ENCODE data around the gene MB21D2. TPM values are rescaled to one million over a fixed set of nuclear protein-coding genes. Genes with fewer than 3 reads are reported as not detected.

Gene MB21D2
- total RNA-seq, 1 donor from 2014 or later, result 15.1 TPM

DNA sequence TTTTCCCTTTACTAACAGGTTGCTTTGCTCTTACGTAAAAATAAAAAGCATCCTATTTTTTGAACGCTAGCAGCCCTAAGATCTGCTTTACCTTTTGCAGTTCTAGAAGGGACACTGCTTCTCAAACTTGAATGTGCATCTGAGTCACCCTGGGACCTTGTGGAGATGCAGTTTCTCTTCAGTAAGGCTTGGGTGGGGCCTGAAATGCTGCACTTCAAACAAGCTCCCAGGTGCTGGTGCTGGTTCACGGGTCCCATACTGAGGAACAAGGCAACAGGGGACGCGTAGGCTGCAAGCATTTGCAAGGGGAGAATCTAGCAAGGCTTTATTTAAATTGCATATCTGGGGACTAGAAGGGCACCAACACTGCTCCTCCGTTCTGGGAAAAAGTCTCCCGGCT, 30.0 kb downstream of the MB21D2 start:
- no peak overlapping the region for H3K9ac ChIP-seq

DNA sequence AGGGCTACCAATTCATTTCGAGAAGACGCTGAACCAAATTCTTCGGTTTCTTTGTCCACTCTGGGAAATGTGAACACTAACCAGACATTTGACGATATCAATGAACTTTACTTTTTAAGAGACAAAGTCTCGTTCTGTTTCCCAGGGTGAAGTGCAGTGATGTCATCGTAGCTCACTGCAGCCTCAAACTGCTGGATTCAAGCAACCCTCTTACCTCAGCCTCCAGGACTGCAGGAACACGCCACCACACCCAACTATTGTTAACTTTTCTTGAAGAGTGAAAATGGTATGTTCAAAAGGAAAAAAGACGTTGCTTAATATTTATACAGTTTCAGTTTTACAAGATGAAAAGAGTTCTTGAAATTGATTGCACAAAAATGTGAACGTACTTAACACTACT, 30.6 kb downstream of the MB21D2 start:
- Histone ChIP-seq H3K9ac (no peak overlapping the region), H3K4me3 (no peak overlapping the region), H2AFZ (replicated peaks) (no peak overlapping the region), H3K4me2 (no peak overlapping the region), H3K79me2 (ENCODE audit: low read depth) (peaks cover 25% of the 10 kb centered on the region), H3K4me1 (peaks cover 9% of the 10 kb centered on the region), H3K9me3 (ENCODE audit: low read depth) (no peaks in the 10 kb centered on the region), H3F3A (ENCODE audit: low read depth) (no peaks in the 10 kb centered on the region), H3K27ac (no peak overlapping the region), H3K27me3 (no peaks in the 10 kb centered on the region), H3K36me3 (no peaks in the 10 kb centered on the region), H4K20me1 (ENCODE audit: low read depth) (no peaks in the 10 kb centered on the region)
- Mint-ChIP-seq H3K27me3 (ENCODE audit: insufficient read depth, low read depth) (peaks cover 9% of the 10 kb centered on the region), H3K4me1 (peaks cover 17% of the 10 kb centered on the region), H3K36me3 (no peaks in the 10 kb centered on the region), H3K9me3 (no peaks in the 10 kb centered on the region), H3K27ac (no peak overlapping the region), H3K4me3 (no peak overlapping the region)
- TF ChIP-seq, protein P1, sequence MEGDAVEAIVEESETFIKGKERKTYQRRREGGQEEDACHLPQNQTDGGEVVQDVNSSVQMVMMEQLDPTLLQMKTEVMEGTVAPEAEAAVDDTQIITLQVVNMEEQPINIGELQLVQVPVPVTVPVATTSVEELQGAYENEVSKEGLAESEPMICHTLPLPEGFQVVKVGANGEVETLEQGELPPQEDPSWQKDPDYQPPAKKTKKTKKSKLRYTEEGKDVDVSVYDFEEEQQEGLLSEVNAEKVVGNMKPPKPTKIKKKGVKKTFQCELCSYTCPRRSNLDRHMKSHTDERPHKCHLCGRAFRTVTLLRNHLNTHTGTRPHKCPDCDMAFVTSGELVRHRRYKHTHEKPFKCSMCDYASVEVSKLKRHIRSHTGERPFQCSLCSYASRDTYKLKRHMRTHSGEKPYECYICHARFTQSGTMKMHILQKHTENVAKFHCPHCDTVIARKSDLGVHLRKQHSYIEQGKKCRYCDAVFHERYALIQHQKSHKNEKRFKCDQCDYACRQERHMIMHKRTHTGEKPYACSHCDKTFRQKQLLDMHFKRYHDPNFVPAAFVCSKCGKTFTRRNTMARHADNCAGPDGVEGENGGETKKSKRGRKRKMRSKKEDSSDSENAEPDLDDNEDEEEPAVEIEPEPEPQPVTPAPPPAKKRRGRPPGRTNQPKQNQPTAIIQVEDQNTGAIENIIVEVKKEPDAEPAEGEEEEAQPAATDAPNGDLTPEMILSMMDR (IDR thresholded peaks at IDR 0.05), result no peak
- TF ChIP-seq EZH2phosphoT487 (IDR thresholded peaks at IDR 0.05), result no peak
- no peak for DNase-seq (ENCODE audit: low spot score)

More for the DNA sequence above, 30.0 kb downstream of the MB21D2 start:
- Histone ChIP-seq H3K4me2 (no peak overlapping the region), H3F3A (ENCODE audit: low read depth) (no peaks in the 10 kb centered on the region), H3K79me2 (ENCODE audit: low read depth) (peaks cover 31% of the 10 kb centered on the region), H4K20me1 (ENCODE audit: low read depth) (no peaks in the 10 kb centered on the region), H3K4me1 (peaks cover 10% of the 10 kb centered on the region), H2AFZ (replicated peaks) (no peak overlapping the region), H3K4me3 (no peak overlapping the region), H3K36me3 (no peaks in the 10 kb centered on the region), H3K9me3 (ENCODE audit: low read depth) (no peaks in the 10 kb centered on the region), H3K27ac (no peak overlapping the region), H3K27me3 (no peaks in the 10 kb centered on the region)
- Mint-ChIP-seq H3K9me3 (no peaks in the 10 kb centered on the region), H3K4me3 (no peak overlapping the region), H3K4me1 (peaks cover 17% of the 10 kb centered on the region), H3K27ac (no peak overlapping the region), H3K27me3 (ENCODE audit: insufficient read depth, low read depth) (peaks cover 6% of the 10 kb centered on the region), H3K36me3 (no peaks in the 10 kb centered on the region)
- TF ChIP-seq EZH2phosphoT487 (IDR thresholded peaks at IDR 0.05) (no peak), EZH2 (IDR thresholded peaks at IDR 0.05) (no peak)
- TF ChIP-seq, protein P1 (IDR thresholded peaks at IDR 0.05), result no peak
- no peak for DNase-seq (ENCODE audit: low spot score)

DNA sequence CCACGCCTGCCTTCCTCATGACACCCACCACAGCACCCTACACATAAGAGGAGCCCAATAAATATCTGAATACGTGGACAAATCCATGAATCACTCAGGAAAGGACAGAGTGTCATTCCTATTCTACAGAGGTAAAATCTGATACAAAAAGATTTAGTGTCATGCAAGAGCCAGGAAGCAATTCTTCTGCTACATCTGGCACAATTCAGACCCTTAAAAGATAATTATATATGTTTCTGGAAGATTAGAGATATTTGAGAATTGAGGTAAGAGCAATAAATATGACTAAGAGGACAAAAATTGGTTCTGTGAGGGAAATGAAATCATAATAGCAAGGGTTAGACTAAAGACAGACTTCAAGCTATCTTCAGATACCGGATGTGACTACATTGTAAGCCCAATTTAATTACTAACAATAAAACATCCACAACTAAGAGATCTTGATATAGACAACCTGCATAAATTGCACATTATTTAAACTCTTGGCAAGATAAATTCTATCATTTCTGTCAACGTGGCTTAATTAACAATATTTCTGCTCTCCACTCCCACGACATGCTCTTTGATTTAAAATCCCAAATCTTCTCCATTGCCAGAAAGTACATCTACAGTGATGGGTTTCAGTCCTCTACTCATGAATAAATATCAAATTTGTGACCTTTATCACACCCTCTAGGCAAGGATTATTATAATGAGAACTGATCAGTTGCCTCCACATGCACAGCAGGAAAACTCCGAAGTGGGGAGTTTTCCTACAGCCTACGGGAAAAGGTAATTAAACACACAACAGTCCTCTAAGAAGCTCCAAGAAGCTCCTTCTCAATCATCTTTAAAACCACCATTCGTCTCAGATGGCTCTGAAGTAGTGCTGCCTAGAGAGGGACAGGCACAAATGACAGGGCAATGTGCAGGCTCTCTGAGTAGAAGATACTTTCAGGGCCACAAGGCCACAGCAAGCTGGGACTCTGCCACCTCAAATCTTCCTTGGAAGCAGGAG, 32.6 kb downstream of the MB21D2 start:
- Mint-ChIP-seq H3K4me3 (no peak overlapping the region), H3K27ac (peak overlapping the region; percentile 36), H3K36me3 (no peaks in the 10 kb centered on the region), H3K4me1 (peaks cover 17% of the 10 kb centered on the region), H3K9me3 (no peaks in the 10 kb centered on the region), H3K27me3 (ENCODE audit: insufficient read depth, low read depth) (peaks cover 9% of the 10 kb centered on the region)
- Histone ChIP-seq H2AFZ (replicated peaks) (no peak overlapping the region), H3K4me3 (no peak overlapping the region), H3K36me3 (no peaks in the 10 kb centered on the region), H3K27ac (no peak overlapping the region), H3F3A (ENCODE audit: low read depth) (no peaks in the 10 kb centered on the region), H3K27me3 (no peaks in the 10 kb centered on the region), H3K9me3 (ENCODE audit: low read depth) (no peaks in the 10 kb centered on the region), H4K20me1 (ENCODE audit: low read depth) (no peaks in the 10 kb centered on the region), H3K4me1 (peaks cover 17% of the 10 kb centered on the region), H3K79me2 (ENCODE audit: low read depth) (peaks cover 15% of the 10 kb centered on the region), H3K9ac (no peak overlapping the region), H3K4me2 (no peak overlapping the region)
- TF ChIP-seq EZH2phosphoT487 (IDR thresholded peaks at IDR 0.05) (no peak), EZH2 (IDR thresholded peaks at IDR 0.05) (no peak)
- TF ChIP-seq, protein P1 (IDR thresholded peaks at IDR 0.05), result no peak
- no peak for DNase-seq (ENCODE audit: low spot score)
